Right lobe of liver (tissue), 4 donors: Measurements from ENCODE around the gene DSC3.

Source experiments
- CTCF ChIP-seq, 4 donors: fragments of 200-600 bp in 3 of 4; fragments of 450-650 bp in 1 of 4; IDR thresholded peaks; one replicate each; pipeline versions ENCODE4 v1.5.1 to v1.8.0; 2016 to 2022; ENCODE audit warnings: antibody characterized with exemption in 4 of 4, mild to moderate bottlenecking in 2 of 4
- POLR2A ChIP-seq: fragments of 450-650 bp; IDR thresholded peaks from one replicate; pipeline ENCODE4 v1.6.1; 2017; ENCODE audit warnings: antibody characterized with exemption, mild to moderate bottlenecking
- donor health status: DM: no; HTN: no; CAD: no.
- donor health status: DM: no; HTN: no; CAD: no.
- donor health status: DM: no; HTN: yes; CAD: no.

GRCh38 chr18:30945761-30946160, 96.8 kb downstream of the DSC3 start:
- TF ChIP-seq CTCF (IDR thresholded peaks at IDR 0.05) (no peak), POLR2A (no peak)
